ENCODE data around the gene PDGFRB. TPM values are rescaled to one million over a fixed set of nuclear protein-coding genes. Genes with fewer than 3 reads are reported as not detected.

PDGFRB gene
- total and polyA plus RNA-seq, 2 of the 8 experiments (the other 6 are each of a cell fraction or from before 2014, with no cell fraction given): 4.2 to 13.7 TPM

GRCh38 chr5:150085191-150085912 is 70.3 kb downstream of the PDGFRB start (continued):
- TF ChIP-seq CHD7 (IDR thresholded peaks at IDR 0.05; ENCODE audit: insufficient replicate concordance, low read length) (no peak), JUN (IDR thresholded peaks at IDR 0.05; ENCODE audit: low read depth, low read length) (no peak), TCF12 (IDR thresholded peaks at IDR 0.05; ENCODE audit: low read depth, low read length) (no peak), SIX5 (IDR thresholded peaks at IDR 0.05; ENCODE audit: low read depth, low read length) (no peak), POLR2AphosphoS5 (IDR thresholded peaks at IDR 0.05; ENCODE audit: low read depth, low read length) (no peak), TAF7 (optimal IDR thresholded peaks at IDR 0.05; ENCODE audit: borderline replicate concordance, low read depth, low read length) (no peak), CEBPB (IDR thresholded peaks at IDR 0.05; ENCODE audit: low read depth, low read length) (no peak), BCL11A (IDR thresholded peaks at IDR 0.05; ENCODE audit: low read depth in 2 of 2, low read length in 2 of 2) (no peak), TAF1 (IDR thresholded peaks at IDR 0.05; ENCODE audit: low read depth, low read length) (no peak), PHF8 (conservative IDR thresholded peaks at IDR 0.05; ENCODE audit: low read depth, low read length) (no peak)
- TF ChIP-seq, protein P1, sequence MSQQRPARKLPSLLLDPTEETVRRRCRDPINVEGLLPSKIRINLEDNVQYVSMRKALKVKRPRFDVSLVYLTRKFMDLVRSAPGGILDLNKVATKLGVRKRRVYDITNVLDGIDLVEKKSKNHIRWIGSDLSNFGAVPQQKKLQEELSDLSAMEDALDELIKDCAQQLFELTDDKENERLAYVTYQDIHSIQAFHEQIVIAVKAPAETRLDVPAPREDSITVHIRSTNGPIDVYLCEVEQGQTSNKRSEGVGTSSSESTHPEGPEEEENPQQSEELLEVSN (IDR thresholded peaks at IDR 0.05): no peak

Data from H1 (cell line).